ENCODE data around the gene SLC16A12. TPM values are rescaled to one million over a fixed set of nuclear protein-coding genes. Genes with fewer than 3 reads are reported as not detected.

SLC16A12 gene
- total RNA-seq, 1 donor from 2014 or later, result not detected

GRCh38 chr10:89463846-89464537 is 71.4 kb downstream of the SLC16A12 start:
- Mint-ChIP-seq H3K27me3 (ENCODE audit: unreplicated experiment) (peaks cover 3% of the 10 kb centered on the region), H3K9me3 (ENCODE audit: unreplicated experiment) (no peaks in the 10 kb centered on the region), H3K27ac (ENCODE audit: unreplicated experiment) (no peak overlapping the region), H3K4me1 (ENCODE audit: low read depth, unreplicated experiment) (peaks cover 6% of the 10 kb centered on the region), H3K4me3 (ENCODE audit: unreplicated experiment) (no peak overlapping the region), H3K36me3 (ENCODE audit: unreplicated experiment) (no peaks in the 10 kb centered on the region)
- no peak for TF ChIP-seq CTCF (IDR thresholded peaks at IDR 0.05; ENCODE audit: partially characterized antibody, unreplicated experiment)
- no peak for DNase-seq

GRCh38 chr10:89458784-89459183 is 76.6 kb downstream of the SLC16A12 start:
- Mint-ChIP-seq H3K4me3 (ENCODE audit: unreplicated experiment) (no peak overlapping the region), H3K9me3 (ENCODE audit: unreplicated experiment) (no peaks in the 10 kb centered on the region), H3K27me3 (ENCODE audit: unreplicated experiment) (peaks cover 2% of the 10 kb centered on the region), H3K36me3 (ENCODE audit: unreplicated experiment) (no peaks in the 10 kb centered on the region), H3K27ac (ENCODE audit: unreplicated experiment) (no peak overlapping the region), H3K4me1 (ENCODE audit: low read depth, unreplicated experiment) (no peaks in the 10 kb centered on the region)
- no peak for TF ChIP-seq CTCF (IDR thresholded peaks at IDR 0.05; ENCODE audit: partially characterized antibody, unreplicated experiment)
- no peak for DNase-seq

GRCh38 chr10:89458291-89458690 is 77.1 kb downstream of the SLC16A12 start:
- Mint-ChIP-seq H3K4me3 (ENCODE audit: unreplicated experiment) (no peak overlapping the region), H3K9me3 (ENCODE audit: unreplicated experiment) (no peaks in the 10 kb centered on the region), H3K27me3 (ENCODE audit: unreplicated experiment) (peaks cover 2% of the 10 kb centered on the region), H3K4me1 (ENCODE audit: low read depth, unreplicated experiment) (no peaks in the 10 kb centered on the region), H3K36me3 (ENCODE audit: unreplicated experiment) (no peaks in the 10 kb centered on the region), H3K27ac (ENCODE audit: unreplicated experiment) (no peak overlapping the region)
- no peak for TF ChIP-seq CTCF (IDR thresholded peaks at IDR 0.05; ENCODE audit: partially characterized antibody, unreplicated experiment)
- no peak for DNase-seq

- H3K27me3 Mint-ChIP-seq (ENCODE audit: unreplicated experiment), result peaks cover 2% of the 10 kb centered on the region
- H3K27ac Mint-ChIP-seq (ENCODE audit: unreplicated experiment), result no peak overlapping the region
- no peaks in the 10 kb centered on the region for H3K4me1 Mint-ChIP-seq (ENCODE audit: low read depth, unreplicated experiment)
- TF ChIP-seq CTCF (IDR thresholded peaks at IDR 0.05; ENCODE audit: partially characterized antibody, unreplicated experiment), result no peak
- no peak for DNase-seq
- H3K4me3 Mint-ChIP-seq (ENCODE audit: unreplicated experiment), result no peak overlapping the region
- no peaks in the 10 kb centered on the region for H3K36me3 Mint-ChIP-seq (ENCODE audit: unreplicated experiment)
- no peaks in the 10 kb centered on the region for H3K9me3 Mint-ChIP-seq (ENCODE audit: unreplicated experiment)
These were observed 80.6 kb downstream of the SLC16A12 start for GRCh38 chr10:89454561-89455347.

- no peak overlapping the region for H3K4me3 Mint-ChIP-seq (ENCODE audit: unreplicated experiment)
- no peak overlapping the region for H3K27ac Mint-ChIP-seq (ENCODE audit: unreplicated experiment)
- no peak for TF ChIP-seq CTCF (IDR thresholded peaks at IDR 0.05; ENCODE audit: partially characterized antibody, unreplicated experiment)
- H3K9me3 Mint-ChIP-seq (ENCODE audit: unreplicated experiment), result no peaks in the 10 kb centered on the region
- no peaks in the 10 kb centered on the region for H3K4me1 Mint-ChIP-seq (ENCODE audit: low read depth, unreplicated experiment)
- no peak for DNase-seq
- no peaks in the 10 kb centered on the region for H3K27me3 Mint-ChIP-seq (ENCODE audit: unreplicated experiment)
- no peaks in the 10 kb centered on the region for H3K36me3 Mint-ChIP-seq (ENCODE audit: unreplicated experiment)
These were observed 83.2 kb downstream of the SLC16A12 start for GRCh38 chr10:89452193-89452592.

All from glutamatergic neuron (in vitro differentiated cells).